Transverse colon (tissue), 4 donors: Measurements from ENCODE around the gene HNRNPA3. TPM values are rescaled to one million over a fixed set of nuclear protein-coding genes. Genes with fewer than 3 reads are reported as not detected.

Experiments
- DNase-seq: peaks from one replicate; pipeline ENCODE4 v3.0.0-alpha.2; 2019
- H3K27ac ChIP-seq, 4 donors: fragments of 200-600 bp; sonication (generic); 2 replicates each; pipeline ENCODE4 v1.5.1; 2016 to 2018; ENCODE audit warnings: inconsistent platforms in 4 of 4
- H3K27me3 ChIP-seq: fragments of 200-600 bp; sonication (generic); 2 replicates; pipeline ENCODE4 v1.5.1; 2017; ENCODE audit warnings: inconsistent platforms
- H3K36me3 ChIP-seq, 4 donors: fragments of 200-600 bp; sonication (generic); 2 replicates each; pipeline ENCODE4 v1.5.1; 2017 to 2019; ENCODE audit warnings: inconsistent platforms in 4 of 4
- H3K4me1 ChIP-seq, 4 donors: fragments of 200-600 bp; sonication (generic); 2 replicates each; pipeline ENCODE4 v1.5.1; 2017 to 2020; ENCODE audit warnings: inconsistent platforms in 4 of 4
- H3K4me3 ChIP-seq, 4 donors: fragments of 200-600 bp; sonication (generic); 1 replicate in 1 of 4; 2 replicates in 3 of 4; pipeline versions ENCODE4 v1.5.1 to v1.6.1; 2017 to 2019; ENCODE audit warnings: inconsistent platforms in 4 of 4
- H3K9me3 ChIP-seq, 2 donors: fragments of 200-600 bp; sonication (generic); 2 replicates each; pipeline ENCODE4 v1.5.1; 2017 to 2019; ENCODE audit warnings: inconsistent platforms in 2 of 2
- EP300 ChIP-seq: sonication (generic); formaldehyde crosslinking; IDR thresholded peaks from one replicate; pipeline ENCODE4 v1.6.1; 2017; ENCODE audit warnings: antibody characterized with exemption, low read depth
- POLR2A ChIP-seq: fragments of 450-650 bp; IDR thresholded peaks from one replicate; pipeline ENCODE4 v1.6.1; 2016; ENCODE audit warnings: antibody characterized with exemption, mild to moderate bottlenecking, moderate library complexity
- POLR2AphosphoS5 ChIP-seq, 3 donors: sonication (generic); formaldehyde crosslinking; IDR thresholded peaks; one replicate each; pipeline ENCODE4 v1.6.1; 2016; ENCODE audit warnings: antibody characterized with exemption in 3 of 3
- WGBS, 2 donors: methylation state at CpG; one replicate each; pipeline ENCODE4 v1.1.5; 2018; ENCODE audit warnings: low coverage in 1 of 2; 5-methylcytosine and 5-hydroxymethylcytosine counted together
- in situ Hi-C, 4 donors: fragments of 200-750 bp; cut with MboI; loops; one replicate each; pipeline versions ENCODE4 v1.15.0 to v1.15.1; 2017; ENCODE audit warnings: low sequenced_read_pairs in 3 of 4, low pct_ligation_motif_present in 1 of 4, low pct_unique_long_range_greater_than_20kb in 1 of 4
- intact Hi-C: fragments of 100-400 bp; cut with DNase I; formaldehyde crosslinking; loops from one replicate; pipeline ENCODE4 v1.15.1; 2023; ENCODE audit warnings: low total_unique reads
- total RNA-seq, 4 donors: library from RNA; depleted of rRNA; stranded (reverse); fragments of >200 nt; gene quantifications; one replicate each; pipeline ENCODE4 v1.1.0, GENCODE V29; 2016
- TF ChIP-seq, protein P1 (sequence below), 5 experiments: fragments of 200-600 bp in 3 of 5; fragments of 450-650 bp in 2 of 5; sonication (generic) in 3 of 5; IDR thresholded peaks; 1 replicate in 2 of 5; 2 replicates in 3 of 5; pipeline ENCODE4 v1.5.1; 2016 to 2017; ENCODE audit warnings: antibody characterized with exemption in 5 of 5, inconsistent platforms in 3 of 5, mild to moderate bottlenecking in 2 of 5, moderate library complexity in 1 of 5

The HNRNPA3 gene
- total RNA-seq, 4 donors from 2014 or later = 40.6 to 83.2 (median 57.4) TPM

DNA sequence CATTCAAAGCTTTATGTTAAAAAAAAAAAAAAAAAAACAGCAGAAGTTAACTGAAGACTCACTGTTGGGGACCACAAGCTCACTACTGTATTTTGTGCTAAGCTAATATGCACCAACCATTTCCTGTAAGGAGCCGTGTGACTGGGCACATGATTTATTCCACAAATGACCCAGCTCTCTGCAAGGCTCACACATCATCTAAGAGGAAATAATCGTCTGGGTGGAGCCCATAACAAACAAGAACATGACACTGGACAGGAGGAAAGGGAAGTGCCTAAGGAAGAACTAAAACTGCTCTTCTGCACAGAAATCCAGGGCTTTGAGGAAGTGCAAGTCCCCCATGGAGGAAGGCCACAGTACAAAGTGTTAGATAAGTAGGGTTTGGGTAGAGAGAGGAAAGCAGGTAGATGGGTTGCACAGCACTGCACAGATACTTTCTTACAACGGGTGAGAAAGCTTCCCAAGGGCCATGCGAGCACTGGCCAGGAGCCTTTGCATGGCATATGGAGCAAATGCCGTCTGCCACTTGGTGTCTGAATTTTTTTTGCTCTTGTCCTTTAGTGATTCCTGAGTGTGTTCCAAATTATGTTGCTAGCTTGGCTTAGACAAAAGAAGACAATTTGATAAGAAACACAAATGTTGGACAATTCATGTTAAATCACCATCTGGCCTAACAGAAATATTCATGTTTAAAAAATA lies 27.5 kb downstream of the HNRNPA3 start:
- no peak overlapping the region for H3K4me3 ChIP-seq
- intact Hi-C loops = no loop called here
- TF ChIP-seq POLR2AphosphoS5 (IDR thresholded peaks at IDR 0.05) (peak; percentile 37 to 77 (median 65)), POLR2A (peak; percentile 49), EP300 (no peak)
- TF ChIP-seq, protein P1, sequence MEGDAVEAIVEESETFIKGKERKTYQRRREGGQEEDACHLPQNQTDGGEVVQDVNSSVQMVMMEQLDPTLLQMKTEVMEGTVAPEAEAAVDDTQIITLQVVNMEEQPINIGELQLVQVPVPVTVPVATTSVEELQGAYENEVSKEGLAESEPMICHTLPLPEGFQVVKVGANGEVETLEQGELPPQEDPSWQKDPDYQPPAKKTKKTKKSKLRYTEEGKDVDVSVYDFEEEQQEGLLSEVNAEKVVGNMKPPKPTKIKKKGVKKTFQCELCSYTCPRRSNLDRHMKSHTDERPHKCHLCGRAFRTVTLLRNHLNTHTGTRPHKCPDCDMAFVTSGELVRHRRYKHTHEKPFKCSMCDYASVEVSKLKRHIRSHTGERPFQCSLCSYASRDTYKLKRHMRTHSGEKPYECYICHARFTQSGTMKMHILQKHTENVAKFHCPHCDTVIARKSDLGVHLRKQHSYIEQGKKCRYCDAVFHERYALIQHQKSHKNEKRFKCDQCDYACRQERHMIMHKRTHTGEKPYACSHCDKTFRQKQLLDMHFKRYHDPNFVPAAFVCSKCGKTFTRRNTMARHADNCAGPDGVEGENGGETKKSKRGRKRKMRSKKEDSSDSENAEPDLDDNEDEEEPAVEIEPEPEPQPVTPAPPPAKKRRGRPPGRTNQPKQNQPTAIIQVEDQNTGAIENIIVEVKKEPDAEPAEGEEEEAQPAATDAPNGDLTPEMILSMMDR (IDR thresholded peaks at IDR 0.05) = no peak
- peaks cover 42 to 92% (median 71%) of the 10 kb centered on the region in 4 donors for H3K4me1 ChIP-seq
- H3K27ac ChIP-seq = peak overlapping the region; percentile 84 to 89 (median 86)
- 22 to 25% methylated on average over 3 to 5 of the region's 5 CpGs for WGBS, 2 donors
- no peaks in the 10 kb centered on the region for H3K36me3 ChIP-seq
- H3K9me3 ChIP-seq = no peaks in the 10 kb centered on the region
- in situ Hi-C loops = no loop called here
- peak; percentile 62 for DNase-seq
- no peaks in the 10 kb centered on the region for H3K27me3 ChIP-seq

DNA sequence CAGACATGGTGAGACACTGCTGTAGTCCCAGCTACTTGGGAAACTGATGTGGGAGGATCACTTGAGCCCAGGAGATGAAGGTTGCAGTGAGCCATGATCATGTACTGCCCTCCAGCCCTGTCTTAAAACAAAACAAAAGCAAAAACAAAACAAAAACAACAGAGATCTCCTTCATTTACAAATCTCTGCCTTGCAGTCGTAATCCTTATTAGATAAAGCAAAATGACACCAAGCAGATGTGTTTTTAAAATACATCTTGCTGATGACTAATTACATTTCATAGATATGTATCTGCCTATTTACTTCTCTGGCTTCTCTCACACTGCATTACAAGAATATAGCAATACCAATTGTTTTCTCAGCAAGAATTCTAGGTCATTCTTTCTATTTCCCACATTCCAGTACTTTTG lies 29.1 kb downstream of the HNRNPA3 start:
- intact Hi-C loops = no loop called here
- Histone ChIP-seq H3K27ac (peak overlapping the region; percentile 84 to 89 (median 86)), H3K4me3 (peak overlapping the region in 1 of 4 donors; percentile 7), H3K9me3 (no peaks in the 10 kb centered on the region), H3K36me3 (no peaks in the 10 kb centered on the region), H3K4me1 (peaks cover 48 to 99% (median 83%) of the 10 kb centered on the region in 4 donors), H3K27me3 (no peaks in the 10 kb centered on the region)
- TF ChIP-seq POLR2AphosphoS5 (IDR thresholded peaks at IDR 0.05) = no peak
- TF ChIP-seq POLR2A = no peak
- TF ChIP-seq EP300 = no peak
- TF ChIP-seq, protein P1 (IDR thresholded peaks at IDR 0.05) = no peak
- DNase-seq = no peak
- WGBS, 2 donors = 56 to 67% methylated on average over 1 of the region's 1 CpG
- in situ Hi-C loops = no loop called here

GRCh38 chr2:177242121-177242987 lies 29.8 kb downstream of the HNRNPA3 start:
- no peak for DNase-seq
- no peaks in the 10 kb centered on the region for H3K27me3 ChIP-seq
- in situ Hi-C loops = no loop called here

GRCh38 chr2:177243073-177243472 lies 30.5 kb downstream of the HNRNPA3 start:
- DNase-seq = no peak

More at GRCh38 chr2:177242121-177242987, 29.8 kb downstream of the HNRNPA3 start:
- intact Hi-C loops = no loop called here
- Histone ChIP-seq H3K27ac (peak overlapping the region; percentile 84 to 89 (median 86)), H3K36me3 (no peaks in the 10 kb centered on the region), H3K9me3 (no peaks in the 10 kb centered on the region), H3K4me3 (peak overlapping the region in 1 of 4 donors; percentile 7), H3K4me1 (peaks cover 53 to 99% (median 82%) of the 10 kb centered on the region in 4 donors)
- 22 to 25% methylated on average over 5 of the region's 5 CpGs for WGBS, 2 donors
- TF ChIP-seq POLR2AphosphoS5 (IDR thresholded peaks at IDR 0.05) (peak; percentile 74 to 80 (median 76)), POLR2A (no peak), EP300 (peak; percentile 50)

More at GRCh38 chr2:177243073-177243472, 30.5 kb downstream of the HNRNPA3 start:
- H3K9me3 ChIP-seq = no peaks in the 10 kb centered on the region
- peaks cover 50 to 99% (median 78%) of the 10 kb centered on the region in 4 donors for H3K4me1 ChIP-seq
- in situ Hi-C loops = no loop called here
- intact Hi-C loops = no loop called here
- no peak overlapping the region for H3K4me3 ChIP-seq
- 92 to 100% methylated on average over 1 to 3 of the region's 3 CpGs for WGBS, 2 donors
- peak overlapping the region; percentile 84 to 89 (median 86) for H3K27ac ChIP-seq
- no peaks in the 10 kb centered on the region for H3K36me3 ChIP-seq
- no peak for TF ChIP-seq POLR2A
- TF ChIP-seq, protein P1 (IDR thresholded peaks at IDR 0.05) = no peak
- TF ChIP-seq EP300 = no peak
- no peak for TF ChIP-seq POLR2AphosphoS5 (IDR thresholded peaks at IDR 0.05)
- no peaks in the 10 kb centered on the region for H3K27me3 ChIP-seq
